Astrocyte (in vitro differentiated cells and primary cell): ENCODE results near the gene ABHD17C.

Experiments used
- CTCF ChIP-seq: IDR thresholded peaks from 2 replicates; pipeline ENCODE4 v1.5.1; 2011; ENCODE audit warnings: low read depth, mild to moderate bottlenecking, inconsistent platforms, low read length, moderate library complexity; ENCODE audit not compliant: insufficient read depth
- EZH2 ChIP-seq: IDR thresholded peaks from 2 replicates; pipeline ENCODE4 v1.6.1; 2012; ENCODE audit warnings: mild to moderate bottlenecking, low read length, inconsistent platforms; ENCODE audit not compliant: insufficient read depth

GRCh38 chr15:80778621-80778963 is 83.5 kb downstream of the ABHD17C start:
- no peak for TF ChIP-seq CTCF
- TF ChIP-seq EZH2: no peak
